Coronary artery (tissue), 2 donors: Measurements from ENCODE around the gene TAPBP.
A peak's percentile ranks its signal among the peaks of the same experiment; 100 is the strongest.

Experiments used
- DNase-seq: peaks from one replicate; pipeline ENCODE4 v3.0.0-alpha.2; 2017; ENCODE audit warnings: low spot score
- H3K27ac ChIP-seq, 2 donors: fragments of 200-600 bp; sonication (generic); one replicate each; pipeline ENCODE4 v1.5.1; 2016 to 2019
- H3K4me3 ChIP-seq: fragments of 200-600 bp; sonication (generic); 2 replicates; pipeline ENCODE4 v1.5.1; 2016; ENCODE audit warnings: mild to moderate bottlenecking, moderate library complexity
- TF ChIP-seq, protein P1 (sequence below): fragments of 200-600 bp; sonication (generic); IDR thresholded peaks from one replicate; pipeline ENCODE4 v1.5.1; 2019; ENCODE audit warnings: antibody characterized with exemption

Gene TAPBP

DNA sequence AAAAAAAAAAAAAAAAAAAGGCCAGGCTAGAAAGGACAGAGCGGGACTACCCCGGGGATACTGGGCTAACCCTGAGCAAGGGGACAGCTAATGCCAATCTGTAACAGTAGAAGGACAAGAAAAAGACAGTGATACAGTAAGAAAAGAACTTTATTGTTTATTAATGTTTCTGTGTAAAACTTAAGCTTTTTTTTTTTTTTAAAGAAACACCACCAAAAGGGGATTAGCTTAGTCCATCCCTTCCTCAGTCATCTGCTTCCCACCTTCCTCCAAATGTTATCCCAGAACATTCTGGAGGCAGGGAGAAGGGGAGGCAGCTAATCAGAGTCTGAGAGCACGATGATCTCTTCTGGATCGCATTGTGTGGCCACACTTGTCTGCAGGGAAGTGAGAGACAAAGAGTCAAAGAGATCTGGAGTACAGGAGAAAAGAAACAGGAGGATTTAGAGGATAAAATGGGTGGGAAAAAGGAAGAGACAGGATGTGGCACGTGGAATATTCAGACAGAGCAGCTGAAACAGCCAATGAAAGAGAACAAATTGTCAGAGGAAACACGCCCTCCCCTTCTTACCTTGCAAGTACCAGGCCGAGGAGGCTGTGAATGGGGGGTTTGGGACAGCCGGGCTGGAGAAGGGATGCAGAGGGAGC is 4.7 kb upstream of the TAPBP start:
- H3K4me3 ChIP-seq: peak overlapping the region; percentile 70
- H3K27ac ChIP-seq: peak overlapping the region; percentile 1 to 78
- DNase-seq: no peak
- TF ChIP-seq, protein P1, sequence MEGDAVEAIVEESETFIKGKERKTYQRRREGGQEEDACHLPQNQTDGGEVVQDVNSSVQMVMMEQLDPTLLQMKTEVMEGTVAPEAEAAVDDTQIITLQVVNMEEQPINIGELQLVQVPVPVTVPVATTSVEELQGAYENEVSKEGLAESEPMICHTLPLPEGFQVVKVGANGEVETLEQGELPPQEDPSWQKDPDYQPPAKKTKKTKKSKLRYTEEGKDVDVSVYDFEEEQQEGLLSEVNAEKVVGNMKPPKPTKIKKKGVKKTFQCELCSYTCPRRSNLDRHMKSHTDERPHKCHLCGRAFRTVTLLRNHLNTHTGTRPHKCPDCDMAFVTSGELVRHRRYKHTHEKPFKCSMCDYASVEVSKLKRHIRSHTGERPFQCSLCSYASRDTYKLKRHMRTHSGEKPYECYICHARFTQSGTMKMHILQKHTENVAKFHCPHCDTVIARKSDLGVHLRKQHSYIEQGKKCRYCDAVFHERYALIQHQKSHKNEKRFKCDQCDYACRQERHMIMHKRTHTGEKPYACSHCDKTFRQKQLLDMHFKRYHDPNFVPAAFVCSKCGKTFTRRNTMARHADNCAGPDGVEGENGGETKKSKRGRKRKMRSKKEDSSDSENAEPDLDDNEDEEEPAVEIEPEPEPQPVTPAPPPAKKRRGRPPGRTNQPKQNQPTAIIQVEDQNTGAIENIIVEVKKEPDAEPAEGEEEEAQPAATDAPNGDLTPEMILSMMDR: no peak

DNA sequence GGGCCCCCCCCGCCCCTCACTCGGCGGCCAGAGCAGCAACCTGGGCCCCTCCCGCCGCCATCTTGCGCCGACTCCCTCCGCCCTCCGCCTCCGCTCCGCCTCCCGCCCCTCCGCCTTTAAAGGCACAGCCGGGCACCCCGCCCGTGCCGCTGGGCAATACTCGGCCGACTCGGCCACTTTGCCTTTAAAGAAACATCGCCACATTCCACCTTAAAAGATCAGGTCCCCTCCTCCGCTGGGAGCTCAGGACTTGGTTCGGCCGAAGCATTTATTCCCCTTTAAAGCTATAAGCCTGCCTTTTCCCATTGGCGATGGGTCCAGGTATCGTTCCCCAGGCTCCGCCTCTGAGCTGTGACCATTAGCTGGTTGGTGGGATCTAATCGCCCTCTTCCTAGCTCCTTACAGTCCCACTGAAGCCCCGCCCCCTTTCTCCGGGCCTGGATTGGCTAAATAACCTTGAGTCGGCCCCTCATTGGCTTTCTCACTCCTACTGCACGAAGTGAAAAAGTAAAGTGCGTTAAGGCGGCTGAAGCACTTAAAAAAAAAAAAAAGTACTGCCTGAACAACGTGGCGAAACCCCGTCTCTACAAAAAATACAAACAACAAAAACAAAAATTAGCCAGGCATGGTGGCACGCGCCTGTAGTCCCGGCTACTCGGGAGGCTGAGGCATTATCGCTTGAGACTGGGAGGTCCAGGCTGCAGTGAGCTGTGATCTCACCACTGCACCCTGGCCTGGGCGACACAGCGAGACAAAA is 4.0 kb upstream of the TAPBP start, which contains the start of gene ZBTB22:
Gene ZBTB22 (minus strand): TSS at position 76 of the 757 bp plus-strand sequence. CDS start 828 bp downstream, outside the sequence.
- Histone ChIP-seq H3K4me3 (peak within 1 kb of the TSS; percentile 70), H3K27ac (peak within 1 kb of the TSS; percentile 78 to 90)
- peak; percentile 99 for DNase-seq
- TF ChIP-seq, protein P1: no peak

DNA sequence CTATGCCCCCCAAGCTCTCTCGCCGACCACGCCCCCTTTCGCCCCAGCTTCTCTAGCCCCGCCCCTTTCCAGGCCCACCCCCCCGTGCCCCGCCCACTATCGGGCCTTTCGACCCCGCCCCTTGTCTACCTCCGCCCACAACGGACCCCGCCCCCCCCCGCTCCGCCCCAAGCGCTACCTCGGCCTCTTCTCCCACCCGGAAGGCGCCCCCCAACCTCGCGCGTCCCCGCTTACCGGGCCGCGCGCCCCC is 3.5 kb upstream of the TAPBP start:
- H3K4me3 ChIP-seq: peak overlapping the region; percentile 70
- peak overlapping the region; percentile 78 to 90 for H3K27ac ChIP-seq
- no peak for DNase-seq
- TF ChIP-seq, protein P1: no peak

- Histone ChIP-seq H3K4me3 (peak overlapping the region; percentile 70), H3K27ac (peak overlapping the region; percentile 78 to 90)
- TF ChIP-seq, protein P1: no peak
- peak; percentile 76 for DNase-seq
Observed at GRCh38 chr6:33316603-33317418, 2.9 kb upstream of the TAPBP start.

GRCh38 chr6:33315793-33316602 is 2.1 kb upstream of the TAPBP start:
- H3K4me3 ChIP-seq: no peak overlapping the region
- peak overlapping the region in 1 of 2 donors; percentile 97 for H3K27ac ChIP-seq
- DNase-seq: peak; percentile 72
- TF ChIP-seq, protein P1: no peak

DNA sequence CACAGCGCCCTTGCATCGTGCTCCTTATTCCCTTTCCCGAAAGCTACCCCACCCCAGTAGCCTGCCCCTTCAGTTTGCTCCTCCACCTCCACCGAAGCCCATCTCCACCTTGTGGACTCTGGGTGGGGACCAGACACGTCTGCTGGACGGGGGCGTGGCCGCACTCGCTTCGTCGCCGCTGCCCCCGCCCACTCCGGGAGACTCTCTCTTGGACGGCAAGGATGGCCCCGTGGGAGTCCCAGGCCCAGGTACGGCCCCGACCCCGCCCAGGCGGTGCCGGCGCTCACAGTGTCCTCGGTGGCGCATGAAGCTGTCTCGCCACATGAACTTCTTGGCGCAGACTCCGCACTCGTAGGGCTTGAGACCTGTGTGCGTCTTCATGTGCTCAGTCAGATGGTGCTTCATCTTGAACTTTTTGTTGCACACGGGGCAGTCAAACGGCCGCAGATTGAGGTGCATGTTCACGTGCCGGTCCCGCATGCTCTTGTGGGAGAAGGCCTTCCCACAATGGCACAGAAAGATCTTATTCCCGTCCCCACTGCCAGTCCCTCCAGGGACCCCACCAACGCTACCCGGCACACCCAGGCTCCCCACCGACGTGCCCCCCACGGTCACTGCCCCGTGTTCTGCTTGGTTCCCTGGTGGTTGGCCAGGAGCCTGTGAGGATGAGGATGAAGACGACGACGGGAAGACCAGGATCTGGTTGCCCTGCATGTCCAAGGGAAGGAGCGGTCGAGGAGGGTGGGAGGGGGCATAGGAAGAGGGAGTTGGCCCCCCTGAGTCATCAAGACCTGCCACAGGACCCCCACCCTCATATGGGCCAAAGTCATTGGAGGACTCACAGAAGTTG is 1.3 kb upstream of the TAPBP start:
- DNase-seq: peak; percentile 81
- peak overlapping the region; percentile 73 for H3K4me3 ChIP-seq
- H3K27ac ChIP-seq: peak overlapping the region; percentile 89 to 97
- TF ChIP-seq, protein P1: no peak
